GM18951 (cell line): ENCODE measurements around the gene KIAA1614.

Source experiments
- POLR2A ChIP-seq: IDR thresholded peaks from 4 replicates; pipeline ENCODE4 v1.6.1; 2011; ENCODE audit warnings: mild to moderate bottlenecking; ENCODE audit not compliant: insufficient read length, insufficient read depth; ENCODE audit errors: extremely low read depth
- in situ Hi-C: fragments of 300-500 bp; cut with MboI; formaldehyde crosslinking; loops from one replicate; pipeline ENCODE4 v1.12.0; 2022; ENCODE audit warnings: low sequenced_read_pairs, mixed read lengths, inconsistent platforms; ENCODE audit not compliant: unreplicated experiment

KIAA1614 gene

GRCh38 chr1:180935326-180936109 lies 22.8 kb downstream of the KIAA1614 start:
- in situ Hi-C loops = no loop called here
- no peak for TF ChIP-seq POLR2A

- in situ Hi-C loops = no loop called here
- no peak for TF ChIP-seq POLR2A
Measured at GRCh38 chr1:180936110-180937011, 23.7 kb downstream of the KIAA1614 start.

- no peak for TF ChIP-seq POLR2A
- in situ Hi-C loops = no loop called here
Measured at GRCh38 chr1:180937012-180937372, 24.3 kb downstream of the KIAA1614 start.

- in situ Hi-C loops = no loop called here
- no peak for TF ChIP-seq POLR2A
Measured at GRCh38 chr1:180937624-180938225, 25.0 kb downstream of the KIAA1614 start.

GRCh38 chr1:180939073-180939710 lies 26.5 kb downstream of the KIAA1614 start:
- no peak for TF ChIP-seq POLR2A

GRCh38 chr1:180939711-180940103 lies 27.0 kb downstream of the KIAA1614 start:
- no peak for TF ChIP-seq POLR2A
- in situ Hi-C loops = no loop called here

More at GRCh38 chr1:180939073-180939710, 26.5 kb downstream of the KIAA1614 start:
- in situ Hi-C loops = no loop called here

- in situ Hi-C loops = no loop called here
- TF ChIP-seq POLR2A = no peak
Measured at GRCh38 chr1:180940445-180940844, 27.7 kb downstream of the KIAA1614 start.

- in situ Hi-C loops = no loop called here
- no peak for TF ChIP-seq POLR2A
Measured at GRCh38 chr1:180941518-180942275, 29.0 kb downstream of the KIAA1614 start.

- in situ Hi-C loops = no loop called here
- no peak for TF ChIP-seq POLR2A
Measured at GRCh38 chr1:180945151-180945550, 32.5 kb downstream of the KIAA1614 start.

- in situ Hi-C loops = no loop called here
Measured at GRCh38 chr1:180945551-180945950, 32.9 kb downstream of the KIAA1614 start.

GRCh38 chr1:180946056-180946455 lies 33.4 kb downstream of the KIAA1614 start:
- no peak for TF ChIP-seq POLR2A
- in situ Hi-C loops = no loop called here

More at GRCh38 chr1:180945551-180945950, 32.9 kb downstream of the KIAA1614 start:
- TF ChIP-seq POLR2A = no peak
